PC-9 (cell line): ENCODE results near the gene ADGRL1. TPM values are rescaled to one million over a fixed set of nuclear protein-coding genes. Genes with fewer than 3 reads are reported as not detected.

Experiments used
- BruUV-seq: library from RNA; stranded (reverse); fragments of 400-500 nt; replicated peaks from 2 replicates; lab custom pipeline; 2021; lab: Mats Ljungman, UMichigan
- CTCF ChIA-PET: fragments of 300-600 bp; sonication (Branson Sonifier 250); formaldehyde crosslinking; loops from one replicate; lab custom pipeline; 2022; ENCODE audit warnings: antibody characterized with exemption; lab: Charles Lee
- POLR2A ChIA-PET: fragments of 300-600 bp; sonication (Branson Sonifier 250); formaldehyde crosslinking; loops from one replicate; lab custom pipeline; 2022; ENCODE audit warnings: antibody characterized with exemption; ENCODE audit not compliant: unreplicated experiment; lab: Charles Lee
- DNase-seq, 2 experiments: peaks; one replicate each; pipeline versions ENCODE4 v3.0.0 to v3.0.0-alpha.2; 2015 to 2022; ENCODE audit warnings: mixed read lengths in 1 of 2
- H2AFZ ChIP-seq: fragments of 200-600 bp; sonication (generic); 2 replicates; pipeline ENCODE4 v1.8.1; 2017; ENCODE audit warnings: antibody characterized with exemption
- H3F3A ChIP-seq: fragments of 200-600 bp; sonication (generic); 2 replicates; pipeline ENCODE4 v1.8.1; 2017; ENCODE audit warnings: antibody characterized with exemption, mild to moderate bottlenecking, low read depth; ENCODE audit not compliant: insufficient read depth
- H3K27ac ChIP-seq: fragments of 200-600 bp; sonication (generic); 2 replicates; pipeline ENCODE4 v1.6.1; 2016; ENCODE audit warnings: mixed run types
- H3K27me3 ChIP-seq: fragments of 200-600 bp; sonication (generic); 2 replicates; pipeline ENCODE4 v1.6.1; 2016; ENCODE audit warnings: low read depth, mixed run types; ENCODE audit not compliant: insufficient read depth
- H3K36me3 ChIP-seq: fragments of 200-600 bp; sonication (generic); 2 replicates; pipeline ENCODE4 v1.6.1; 2016; ENCODE audit warnings: low read depth, mixed run types
- H3K4me1 ChIP-seq: fragments of 200-600 bp; sonication (generic); replicated peaks from 2 replicates; pipeline ENCODE4 v1.6.1; 2016; ENCODE audit warnings: mixed run types; ENCODE audit not compliant: insufficient read depth
- H3K4me2 ChIP-seq: fragments of 200-600 bp; sonication (generic); 2 replicates; pipeline ENCODE4 v1.6.1; 2017; ENCODE audit warnings: mixed run types
- H3K4me3 ChIP-seq: fragments of 200-600 bp; sonication (generic); 2 replicates; pipeline ENCODE4 v1.6.1; 2016; ENCODE audit warnings: mixed run types
- H3K79me2 ChIP-seq: fragments of 200-600 bp; sonication (generic); 2 replicates; pipeline ENCODE4 v1.6.1; 2017; ENCODE audit warnings: low read depth, mixed run types
- H3K9me2 ChIP-seq: fragments of 200-600 bp; sonication (generic); 2 replicates; pipeline ENCODE4 v1.8.1; 2017; ENCODE audit warnings: mild to moderate bottlenecking; ENCODE audit not compliant: insufficient read depth
- H3K9me3 ChIP-seq: fragments of 200-600 bp; sonication (generic); 2 replicates; pipeline ENCODE4 v1.8.1; 2016; ENCODE audit warnings: low read depth; ENCODE audit not compliant: insufficient read depth
- H4K20me1 ChIP-seq: fragments of 200-600 bp; sonication (generic); 2 replicates; pipeline ENCODE4 v1.8.1; 2017; ENCODE audit not compliant: insufficient read depth
- EZH2 ChIP-seq: fragments of 200-600 bp; sonication (generic); IDR thresholded peaks from 2 replicates; pipeline ENCODE4 v1.8.0; 2017; ENCODE audit warnings: antibody characterized with exemption, low read depth
- intact Hi-C: fragments of 100-400 bp; cut with micrococcal nuclease; formaldehyde crosslinking; loops from one replicate; pipeline ENCODE4 v1.10.0; 2022; ENCODE audit not compliant: unreplicated experiment
- total RNA-seq: library from RNA; stranded (reverse); gene quantifications from 2 replicates; pipeline ENCODE4 v1.2.3, GENCODE V29; 2021
- TF ChIP-seq, protein P1 (sequence below): fragments of 200-600 bp; sonication (generic); conservative IDR thresholded peaks from 2 replicates; pipeline ENCODE4 v1.6.1; 2017; ENCODE audit warnings: mixed run types, antibody characterized with exemption, mild to moderate bottlenecking, moderate library complexity

The ADGRL1 gene
- total RNA-seq, 1 experiment from 2014 or later: 31.5 TPM

DNA sequence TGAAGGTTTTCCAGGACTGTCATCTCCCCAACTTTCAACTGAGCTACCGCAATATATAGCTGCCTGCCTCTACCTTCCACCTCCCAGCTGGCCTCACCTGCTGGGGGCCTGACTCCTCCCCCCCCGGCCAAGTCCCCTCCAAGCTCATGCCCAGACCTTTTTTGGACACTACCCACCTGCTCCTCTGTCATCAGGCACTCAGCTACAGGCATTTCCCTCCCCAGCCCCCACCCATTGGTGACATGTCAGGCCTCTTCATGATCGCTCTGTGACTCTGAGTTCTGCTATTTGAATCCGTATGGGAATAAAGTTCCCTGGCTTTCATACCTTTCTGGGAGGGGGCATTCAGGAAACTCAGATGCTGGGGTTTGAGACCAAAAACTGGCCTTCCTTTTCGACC is 90.2 kb downstream of the ADGRL1 start:
- Histone ChIP-seq H3K27ac (no peak overlapping the region), H3K4me1 (peaks cover 21% of the 10 kb centered on the region), H3K9me3 (no peaks in the 10 kb centered on the region), H3K27me3 (no peaks in the 10 kb centered on the region), H4K20me1 (no peaks in the 10 kb centered on the region), H3F3A (peaks cover 41% of the 10 kb centered on the region), H2AFZ (no peak overlapping the region), H3K9me2 (no peaks in the 10 kb centered on the region), H3K79me2 (peaks cover 20% of the 10 kb centered on the region), H3K4me2 (peak overlapping the region; percentile 90; the same call in 1 of the 2 replicates), H3K4me3 (no peak overlapping the region), H3K36me3 (no peaks in the 10 kb centered on the region)
- intact Hi-C loops: loop anchor here (2.0 to 5.0 kb wide), 2 partner anchors 25 to 33 kb away; partner anchors contain the start of gene SAMD1
- no peak for DNase-seq
- ChIA-PET CTCF (interaction anchor here (0.6 to 0.7 kb wide), 4 partner anchors 11 to 34 kb away, joined by 3 to 8 read pairs (median 4); no protein-coding TSS in a partner anchor), POLR2A (interaction anchor here (0.8 kb wide), 1 partner anchor 288 kb away, joined by 6 read pairs; no protein-coding TSS in a partner anchor)
- no TSS peak for BruUV-seq
- TF ChIP-seq EZH2: no peak
- TF ChIP-seq, protein P1, sequence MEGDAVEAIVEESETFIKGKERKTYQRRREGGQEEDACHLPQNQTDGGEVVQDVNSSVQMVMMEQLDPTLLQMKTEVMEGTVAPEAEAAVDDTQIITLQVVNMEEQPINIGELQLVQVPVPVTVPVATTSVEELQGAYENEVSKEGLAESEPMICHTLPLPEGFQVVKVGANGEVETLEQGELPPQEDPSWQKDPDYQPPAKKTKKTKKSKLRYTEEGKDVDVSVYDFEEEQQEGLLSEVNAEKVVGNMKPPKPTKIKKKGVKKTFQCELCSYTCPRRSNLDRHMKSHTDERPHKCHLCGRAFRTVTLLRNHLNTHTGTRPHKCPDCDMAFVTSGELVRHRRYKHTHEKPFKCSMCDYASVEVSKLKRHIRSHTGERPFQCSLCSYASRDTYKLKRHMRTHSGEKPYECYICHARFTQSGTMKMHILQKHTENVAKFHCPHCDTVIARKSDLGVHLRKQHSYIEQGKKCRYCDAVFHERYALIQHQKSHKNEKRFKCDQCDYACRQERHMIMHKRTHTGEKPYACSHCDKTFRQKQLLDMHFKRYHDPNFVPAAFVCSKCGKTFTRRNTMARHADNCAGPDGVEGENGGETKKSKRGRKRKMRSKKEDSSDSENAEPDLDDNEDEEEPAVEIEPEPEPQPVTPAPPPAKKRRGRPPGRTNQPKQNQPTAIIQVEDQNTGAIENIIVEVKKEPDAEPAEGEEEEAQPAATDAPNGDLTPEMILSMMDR: no peak

DNA sequence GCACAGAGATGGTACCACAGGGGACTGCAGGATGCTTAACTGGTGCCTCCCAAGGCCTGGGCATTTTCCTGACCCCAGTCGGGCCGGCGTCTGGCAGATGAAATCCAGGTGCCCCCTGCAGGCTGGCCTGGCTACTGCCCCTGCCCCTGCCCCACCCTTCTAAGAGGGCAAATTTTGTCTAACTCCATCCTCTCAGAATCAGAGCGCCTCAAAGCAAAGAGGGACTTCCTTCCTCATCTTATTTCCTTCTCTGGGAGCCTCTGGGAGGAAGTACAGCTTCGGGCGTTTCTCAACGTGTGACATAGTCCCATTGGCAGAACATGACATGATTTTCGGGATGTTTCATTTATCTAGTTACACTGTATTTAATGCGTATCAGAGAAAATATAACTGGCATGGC is 91.1 kb downstream of the ADGRL1 start:
- DNase-seq: peak; percentile 30 to 46
- Histone ChIP-seq H3K4me3 (no peak overlapping the region), H3K9me3 (no peaks in the 10 kb centered on the region), H3K4me1 (peaks cover 21% of the 10 kb centered on the region), H3K9me2 (no peaks in the 10 kb centered on the region), H3K27ac (no peak overlapping the region), H3K27me3 (no peaks in the 10 kb centered on the region), H3K4me2 (no peak overlapping the region), H2AFZ (no peak overlapping the region), H3K36me3 (no peaks in the 10 kb centered on the region), H4K20me1 (no peaks in the 10 kb centered on the region), H3K79me2 (peaks cover 20% of the 10 kb centered on the region), H3F3A (peaks cover 37% of the 10 kb centered on the region)
- BruUV-seq: no TSS peak
- intact Hi-C loops: loop anchor here (5.0 kb wide), 1 partner anchor 33 kb away; no protein-coding TSS in a partner anchor
- TF ChIP-seq EZH2: no peak
- TF ChIP-seq, protein P1: peak; percentile 76
- ChIA-PET CTCF (interaction anchor here (0.6 to 1.1 kb wide), 4 partner anchors 22 to 839 kb away, joined by 3 to 9 read pairs (median 3); partner anchors contain the start of gene ASF1B), POLR2A (interaction anchor here (0.7 kb wide), 1 partner anchor 435 kb away, joined by 5 read pairs; no protein-coding TSS in a partner anchor)

DNA sequence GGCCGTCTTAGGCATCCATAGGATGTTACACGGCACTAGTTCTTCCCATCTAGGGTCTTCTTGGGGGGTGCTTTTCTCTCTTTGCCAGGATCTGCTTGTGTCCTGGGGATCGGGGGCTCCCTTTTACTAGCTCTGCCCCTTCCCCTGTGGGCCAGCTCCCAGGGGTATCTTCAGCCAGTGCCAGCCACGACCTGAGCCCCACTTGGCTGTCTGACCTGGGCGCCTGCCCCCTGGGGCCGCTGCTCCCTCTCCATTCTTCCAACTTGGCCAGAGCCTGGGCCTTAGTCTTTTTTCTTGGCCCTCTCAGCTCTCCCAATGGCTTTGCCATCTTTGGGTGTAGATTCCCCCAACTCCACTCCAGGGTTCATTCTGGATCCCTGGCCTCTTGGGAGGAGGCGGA is 91.5 kb downstream of the ADGRL1 start:
- TF ChIP-seq, protein P1: no peak
- no peak for TF ChIP-seq EZH2
- CTCF ChIA-PET: interaction anchor here (0.6 to 1.1 kb wide), 3 partner anchors 22 to 246 kb away, joined by 3 to 9 read pairs (median 4); partner anchors contain the start of gene ASF1B
- no peak overlapping the region for H3K27ac ChIP-seq
- peaks cover 34% of the 10 kb centered on the region for H3F3A ChIP-seq
- H3K9me2 ChIP-seq: no peaks in the 10 kb centered on the region
- H3K4me3 ChIP-seq: no peak overlapping the region
- no peak overlapping the region for H2AFZ ChIP-seq
- H3K27me3 ChIP-seq: no peaks in the 10 kb centered on the region
- DNase-seq: no peak
- peaks cover 18% of the 10 kb centered on the region for H3K4me1 ChIP-seq
- no peaks in the 10 kb centered on the region for H3K9me3 ChIP-seq
- POLR2A ChIA-PET: interaction anchor here (0.7 kb wide), 1 partner anchor 436 kb away, joined by 5 read pairs; no protein-coding TSS in a partner anchor
- no peak overlapping the region for H3K4me2 ChIP-seq
- H3K36me3 ChIP-seq: no peaks in the 10 kb centered on the region
- intact Hi-C loops: no loop called here
- peaks cover 20% of the 10 kb centered on the region for H3K79me2 ChIP-seq
- no TSS peak for BruUV-seq
- H4K20me1 ChIP-seq: no peaks in the 10 kb centered on the region
